ENCODE data around the gene POLD2. TPM values are rescaled to one million over a fixed set of nuclear protein-coding genes. Genes with fewer than 3 reads are reported as not detected.

POLD2 gene
- total RNA-seq, 2 experiments from 2014 or later: 45.2 to 48.3 TPM

DNA sequence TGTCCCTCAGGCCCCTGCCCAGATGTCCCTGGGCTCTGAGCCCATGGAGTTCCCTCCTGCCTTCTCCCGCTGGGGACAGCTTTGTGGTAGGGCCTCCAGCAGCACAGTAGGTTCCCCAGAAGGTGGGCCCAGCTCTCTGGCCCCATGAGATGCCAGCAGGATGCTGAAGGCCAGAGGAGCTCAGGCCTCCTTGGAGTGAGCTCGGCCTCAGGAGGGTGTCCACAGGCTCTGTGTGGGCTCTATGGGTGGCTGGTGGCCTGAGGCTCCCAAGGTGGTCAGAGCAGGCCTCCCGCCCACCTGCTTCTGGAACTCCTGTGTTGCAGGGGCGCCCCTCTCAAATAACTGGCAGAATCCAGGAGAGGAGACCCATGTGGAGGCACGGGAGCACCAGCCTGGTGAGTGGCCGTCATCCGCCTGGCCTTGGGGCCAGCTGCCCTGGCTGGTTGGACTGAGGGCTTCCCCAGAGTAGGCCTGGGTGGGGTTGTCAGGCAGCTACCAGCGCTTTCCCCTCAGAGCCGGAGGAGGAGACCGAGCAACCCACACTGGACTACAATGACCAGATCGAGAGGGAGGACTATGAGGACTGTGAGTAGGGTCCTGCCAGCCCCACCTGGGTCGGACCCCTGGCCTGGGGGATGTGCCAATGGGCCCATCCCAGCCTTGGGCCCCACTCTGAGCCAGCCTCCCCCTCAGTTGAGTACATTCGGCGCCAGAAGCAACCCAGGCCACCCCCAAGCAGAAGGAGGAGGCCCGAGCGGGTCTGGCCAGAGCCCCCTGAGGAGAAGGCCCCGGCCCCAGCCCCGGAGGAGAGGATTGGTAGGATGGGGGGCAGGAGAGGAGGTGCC, 16.0 kb downstream of the POLD2 start:
- Mint-ChIP-seq H3K4me3 (no peak overlapping the region), H3K27ac (no peak overlapping the region), H3K36me3 (ENCODE audit: low read depth) (peaks cover 25% of the 10 kb centered on the region), H3K27me3 (peaks cover 5% of the 10 kb centered on the region), H3K9me3 (no peaks in the 10 kb centered on the region), H3K4me1 (ENCODE audit: low read depth) (peaks cover 16% of the 10 kb centered on the region)
- no peaks in the 10 kb centered on the region for H3K36me3 ChIP-seq (ENCODE audit: insufficient read depth, low read length)
- H3K4me3 ChIP-seq (ENCODE audit: low read length): no peak overlapping the region
- POLR2A ChIA-PET: no interaction called here
- intact Hi-C loops (cut with DNase I, micrococcal nuclease): no loop called here
- CTCF ChIA-PET: no interaction called here
- H3K4me1 ChIP-seq (ENCODE audit: insufficient read depth, low read length): peaks cover 17% of the 10 kb centered on the region
- ATAC-seq (ENCODE audit: poor library complexity) (no peak), DNase-seq (no peak)
- TF ChIP-seq, protein P1, sequence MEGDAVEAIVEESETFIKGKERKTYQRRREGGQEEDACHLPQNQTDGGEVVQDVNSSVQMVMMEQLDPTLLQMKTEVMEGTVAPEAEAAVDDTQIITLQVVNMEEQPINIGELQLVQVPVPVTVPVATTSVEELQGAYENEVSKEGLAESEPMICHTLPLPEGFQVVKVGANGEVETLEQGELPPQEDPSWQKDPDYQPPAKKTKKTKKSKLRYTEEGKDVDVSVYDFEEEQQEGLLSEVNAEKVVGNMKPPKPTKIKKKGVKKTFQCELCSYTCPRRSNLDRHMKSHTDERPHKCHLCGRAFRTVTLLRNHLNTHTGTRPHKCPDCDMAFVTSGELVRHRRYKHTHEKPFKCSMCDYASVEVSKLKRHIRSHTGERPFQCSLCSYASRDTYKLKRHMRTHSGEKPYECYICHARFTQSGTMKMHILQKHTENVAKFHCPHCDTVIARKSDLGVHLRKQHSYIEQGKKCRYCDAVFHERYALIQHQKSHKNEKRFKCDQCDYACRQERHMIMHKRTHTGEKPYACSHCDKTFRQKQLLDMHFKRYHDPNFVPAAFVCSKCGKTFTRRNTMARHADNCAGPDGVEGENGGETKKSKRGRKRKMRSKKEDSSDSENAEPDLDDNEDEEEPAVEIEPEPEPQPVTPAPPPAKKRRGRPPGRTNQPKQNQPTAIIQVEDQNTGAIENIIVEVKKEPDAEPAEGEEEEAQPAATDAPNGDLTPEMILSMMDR (IDR thresholded peaks at IDR 0.05): no peak
- no peak overlapping the region for H3K27ac ChIP-seq (ENCODE audit: low read depth in 1 of 2, low read length in 2 of 2)
- H3K9me3 ChIP-seq (ENCODE audit: control insufficient read depth in 1 of 2, insufficient read depth in 1 of 2, low read length in 2 of 2): peaks cover 0 to 3% of the 10 kb centered on the region in 2 experiments
- peaks cover 0 to 6% of the 10 kb centered on the region in 2 experiments for H3K27me3 ChIP-seq (ENCODE audit: control insufficient read depth in 1 of 2, insufficient read depth in 2 of 2, low read length in 2 of 2)

DNA sequence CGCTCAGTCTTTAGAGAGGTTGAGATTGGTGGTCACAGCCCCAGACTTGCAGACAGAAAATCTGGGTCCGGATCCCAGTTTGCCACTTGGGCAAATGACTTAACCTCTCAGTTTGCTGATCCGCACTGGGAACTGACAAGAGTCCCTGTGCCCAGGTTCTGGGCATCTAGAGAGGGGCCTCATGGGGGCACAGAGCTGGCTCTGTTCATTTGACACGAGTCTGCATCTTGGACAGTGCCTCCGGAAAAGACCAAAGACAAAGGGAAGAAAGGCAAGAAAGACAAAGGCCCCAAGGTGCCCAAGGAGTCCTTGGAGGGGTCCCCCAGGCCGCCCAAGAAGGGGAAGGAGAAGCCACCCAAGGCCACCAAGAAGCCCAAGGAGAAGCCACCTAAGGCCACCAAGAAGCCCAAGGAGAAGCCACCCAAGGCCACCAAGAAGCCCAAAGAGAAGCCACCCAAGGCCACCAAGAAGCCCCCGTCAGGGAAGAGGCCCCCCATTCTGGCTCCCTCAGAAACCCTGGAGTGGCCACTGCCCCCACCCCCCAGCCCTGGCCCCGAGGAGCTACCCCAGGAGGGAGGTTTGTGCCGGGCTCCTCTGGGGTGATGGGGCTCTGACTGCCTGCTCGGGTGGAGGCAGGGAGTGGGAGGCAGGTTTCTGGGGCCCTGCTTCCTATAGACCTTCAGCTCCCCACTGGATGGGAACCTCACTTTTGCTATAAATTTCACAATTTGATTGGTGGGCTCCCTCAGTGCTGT, 16.9 kb downstream of the POLD2 start:
- no peak overlapping the region for H3K4me3 Mint-ChIP-seq
- Histone ChIP-seq H3K36me3 (ENCODE audit: insufficient read depth, low read length) (no peaks in the 10 kb centered on the region), H3K27me3 (ENCODE audit: control insufficient read depth in 1 of 2, insufficient read depth in 2 of 2, low read length in 2 of 2) (peaks cover 0 to 6% of the 10 kb centered on the region in 2 experiments), H3K9me3 (ENCODE audit: control insufficient read depth in 1 of 2, insufficient read depth in 1 of 2, low read length in 2 of 2) (peaks cover 0 to 3% of the 10 kb centered on the region in 2 experiments), H3K4me1 (ENCODE audit: insufficient read depth, low read length) (peaks cover 17% of the 10 kb centered on the region), H3K27ac (ENCODE audit: low read depth in 1 of 2, low read length in 2 of 2) (no peak overlapping the region), H3K4me3 (ENCODE audit: low read length) (no peak overlapping the region)
- peaks cover 16% of the 10 kb centered on the region for H3K4me1 Mint-ChIP-seq (ENCODE audit: low read depth)
- no peak for DNase-seq
- no peak for ATAC-seq (ENCODE audit: poor library complexity)
- H3K36me3 Mint-ChIP-seq (ENCODE audit: low read depth): peaks cover 18% of the 10 kb centered on the region
- peak overlapping the region; percentile 69 for H3K27ac Mint-ChIP-seq
- TF ChIP-seq, protein P1 (IDR thresholded peaks at IDR 0.05): no peak
- intact Hi-C loops (cut with DNase I, micrococcal nuclease): no loop called here
- no peaks in the 10 kb centered on the region for H3K9me3 Mint-ChIP-seq
- POLR2A ChIA-PET: interaction anchor here (1.0 kb wide), 1 partner anchor 41 kb away, joined by 3 read pairs; the partner anchor contains the start of gene PGAM2
- CTCF ChIA-PET: no interaction called here
- peaks cover 5% of the 10 kb centered on the region for H3K27me3 Mint-ChIP-seq

DNA sequence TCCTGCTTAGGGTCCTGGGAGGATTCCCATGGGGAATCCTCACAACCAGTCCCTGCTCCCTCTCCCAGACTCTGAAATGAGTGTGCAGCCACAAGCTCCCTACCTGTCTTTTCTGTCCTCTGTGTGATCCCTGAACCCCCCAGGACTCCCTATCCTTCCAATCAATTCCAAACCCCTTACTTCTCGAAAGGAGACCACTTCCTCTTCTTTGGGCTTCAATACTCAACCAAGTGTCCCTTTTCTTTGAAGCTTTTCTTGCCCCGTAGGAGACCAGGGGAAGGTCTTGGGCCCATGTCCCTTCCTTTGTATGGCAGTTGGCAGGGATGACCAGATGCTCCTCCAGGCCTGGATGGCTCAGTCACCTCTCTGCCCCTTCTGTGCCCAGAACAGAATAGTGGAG, 17.5 kb downstream of the POLD2 start:
- Mint-ChIP-seq H3K4me3 (peak overlapping the region; percentile 87), H3K27ac (peak overlapping the region; percentile 69), H3K9me3 (no peaks in the 10 kb centered on the region), H3K4me1 (ENCODE audit: low read depth) (peaks cover 16% of the 10 kb centered on the region), H3K36me3 (ENCODE audit: low read depth) (peaks cover 12% of the 10 kb centered on the region), H3K27me3 (peaks cover 5% of the 10 kb centered on the region)
- TF ChIP-seq, protein P1 (IDR thresholded peaks at IDR 0.05): no peak
- intact Hi-C loops (cut with DNase I, micrococcal nuclease): no loop called here
- DNase-seq: no peak
- no peak for ATAC-seq (ENCODE audit: poor library complexity)
- ChIA-PET POLR2A (interaction anchor here (1.0 kb wide), 1 partner anchor 40 kb away, joined by 3 read pairs; the partner anchor contains the start of gene PGAM2), CTCF (no interaction called here)
- Histone ChIP-seq H3K27me3 (ENCODE audit: control insufficient read depth in 1 of 2, insufficient read depth in 2 of 2, low read length in 2 of 2) (peaks cover 0 to 6% of the 10 kb centered on the region in 2 experiments), H3K4me1 (ENCODE audit: insufficient read depth, low read length) (peaks cover 17% of the 10 kb centered on the region), H3K9me3 (ENCODE audit: control insufficient read depth in 1 of 2, insufficient read depth in 1 of 2, low read length in 2 of 2) (peaks cover 0 to 3% of the 10 kb centered on the region in 2 experiments), H3K27ac (ENCODE audit: low read depth in 1 of 2, low read length in 2 of 2) (no peak overlapping the region), H3K36me3 (ENCODE audit: insufficient read depth, low read length) (no peaks in the 10 kb centered on the region), H3K4me3 (ENCODE audit: low read length) (no peak overlapping the region)

Measured in CD4-positive, alpha-beta T cell (primary cell).